WI38 (cell line): ENCODE measurements around the gene PHKG1.
A peak's percentile ranks its signal among the peaks of the same experiment; 100 is the strongest.
"Not testable (repeated sequence)": the region's sequence is repeated elsewhere in the genome, so short reads cannot be mapped to it uniquely, and the experiment has no call there.

Experiments used
- H3K4me3 ChIP-seq: 2 replicates; pipeline ENCODE4 v1.5.1; 2011; ENCODE audit warnings: low read depth, mild to moderate bottlenecking, control low read depth, low read length
- TF ChIP-seq, protein P1 (sequence below): IDR thresholded peaks from 2 replicates; pipeline ENCODE4 v1.5.1; 2012; ENCODE audit warnings: low read depth, mild to moderate bottlenecking, control low read depth, low read length

The PHKG1 gene

DNA sequence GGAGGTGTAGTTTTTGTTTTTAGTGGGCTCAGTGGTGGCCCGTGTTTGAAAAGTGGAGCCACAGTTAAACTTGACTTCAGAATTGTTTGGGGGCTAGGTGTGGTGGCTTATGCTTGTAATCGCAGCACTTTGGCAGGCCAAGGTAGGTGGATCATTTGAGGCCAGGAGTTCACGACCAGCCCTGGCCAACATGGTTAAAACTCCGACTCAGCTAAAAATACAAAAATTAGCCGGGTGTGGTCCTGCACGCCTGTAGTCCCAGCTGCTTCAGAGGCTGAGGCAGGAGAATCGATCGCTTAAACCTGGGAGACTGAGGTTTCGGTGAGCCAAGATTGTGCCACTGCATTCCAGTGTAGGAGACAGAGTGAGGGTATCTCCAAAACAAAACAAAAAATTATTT is 39.4 kb downstream of the PHKG1 start:
- H3K4me3 ChIP-seq: no peak overlapping the region
- TF ChIP-seq, protein P1, sequence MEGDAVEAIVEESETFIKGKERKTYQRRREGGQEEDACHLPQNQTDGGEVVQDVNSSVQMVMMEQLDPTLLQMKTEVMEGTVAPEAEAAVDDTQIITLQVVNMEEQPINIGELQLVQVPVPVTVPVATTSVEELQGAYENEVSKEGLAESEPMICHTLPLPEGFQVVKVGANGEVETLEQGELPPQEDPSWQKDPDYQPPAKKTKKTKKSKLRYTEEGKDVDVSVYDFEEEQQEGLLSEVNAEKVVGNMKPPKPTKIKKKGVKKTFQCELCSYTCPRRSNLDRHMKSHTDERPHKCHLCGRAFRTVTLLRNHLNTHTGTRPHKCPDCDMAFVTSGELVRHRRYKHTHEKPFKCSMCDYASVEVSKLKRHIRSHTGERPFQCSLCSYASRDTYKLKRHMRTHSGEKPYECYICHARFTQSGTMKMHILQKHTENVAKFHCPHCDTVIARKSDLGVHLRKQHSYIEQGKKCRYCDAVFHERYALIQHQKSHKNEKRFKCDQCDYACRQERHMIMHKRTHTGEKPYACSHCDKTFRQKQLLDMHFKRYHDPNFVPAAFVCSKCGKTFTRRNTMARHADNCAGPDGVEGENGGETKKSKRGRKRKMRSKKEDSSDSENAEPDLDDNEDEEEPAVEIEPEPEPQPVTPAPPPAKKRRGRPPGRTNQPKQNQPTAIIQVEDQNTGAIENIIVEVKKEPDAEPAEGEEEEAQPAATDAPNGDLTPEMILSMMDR: no peak

DNA sequence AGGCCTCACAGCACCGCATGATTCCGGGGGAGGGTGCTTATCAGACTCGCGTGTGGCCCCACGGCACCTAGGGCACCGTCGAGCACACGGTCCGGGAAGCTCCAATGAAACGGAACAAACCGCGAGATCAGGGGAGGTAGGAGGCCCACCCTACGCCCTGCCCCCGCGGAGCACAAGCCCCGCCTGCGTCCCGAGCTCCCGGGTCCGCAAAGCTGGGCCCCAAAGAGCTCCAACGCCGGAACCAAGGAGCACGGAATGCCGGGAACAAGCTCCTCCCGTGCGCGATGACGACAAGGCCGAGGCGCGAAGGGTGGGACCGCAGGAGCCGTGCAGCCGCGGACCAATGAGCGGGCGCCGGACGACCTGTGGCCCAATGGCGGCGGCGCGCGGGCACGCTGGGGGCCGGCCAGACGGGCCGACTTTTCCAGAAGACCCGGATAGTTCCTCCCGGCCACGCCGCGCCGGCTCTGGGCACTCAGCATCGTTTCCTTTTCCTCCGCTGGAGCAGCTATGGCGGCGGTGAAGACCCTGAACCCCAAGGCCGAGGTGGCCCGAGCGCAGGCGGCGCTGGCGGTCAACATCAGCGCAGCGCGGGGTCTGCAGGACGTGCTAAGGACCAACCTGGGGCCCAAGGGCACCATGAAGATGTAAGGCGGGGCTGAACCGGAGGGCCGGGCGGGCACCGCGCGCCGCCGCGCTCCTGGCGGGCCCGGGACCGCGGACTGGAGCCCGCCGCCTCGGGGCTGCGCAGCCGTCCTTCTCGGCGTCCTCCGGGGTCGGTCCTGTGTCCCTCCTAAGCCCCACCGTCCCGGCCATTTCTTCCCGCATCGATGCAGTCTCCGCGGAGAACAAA is 41.2 kb downstream of the PHKG1 start, which contains the start of the genes CCT6A and PSPH:
Gene CCT6A, plus strand, starts transcription at position 427 of the 853 bp plus-strand sequence. Its CDS starts 84 bp downstream, at position 511.
Gene PSPH, minus strand, starts transcription at position 106 of the 853 bp plus-strand sequence. CDS start 30,232 bp downstream, outside the sequence.
- TF ChIP-seq, protein P1: no peak
- peak within 1 kb of the TSS; percentile 93 for H3K4me3 ChIP-seq

DNA sequence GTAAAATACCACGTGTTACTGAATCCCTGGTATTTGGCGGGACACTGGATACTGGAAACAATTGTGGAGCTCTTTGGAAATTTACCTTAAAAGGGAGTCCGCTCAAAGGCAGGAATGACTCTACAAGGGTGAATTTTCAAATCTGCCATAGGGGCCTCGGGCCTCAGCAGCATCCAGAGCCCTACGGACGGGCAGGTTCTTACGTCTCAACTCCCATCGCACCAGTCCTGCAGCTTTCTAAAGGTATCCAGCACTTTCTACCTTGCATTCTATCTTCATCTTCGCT is 41.8 kb downstream of the PHKG1 start:
- TF ChIP-seq, protein P1: no peak
- peak overlapping the region; percentile 93 for H3K4me3 ChIP-seq

DNA sequence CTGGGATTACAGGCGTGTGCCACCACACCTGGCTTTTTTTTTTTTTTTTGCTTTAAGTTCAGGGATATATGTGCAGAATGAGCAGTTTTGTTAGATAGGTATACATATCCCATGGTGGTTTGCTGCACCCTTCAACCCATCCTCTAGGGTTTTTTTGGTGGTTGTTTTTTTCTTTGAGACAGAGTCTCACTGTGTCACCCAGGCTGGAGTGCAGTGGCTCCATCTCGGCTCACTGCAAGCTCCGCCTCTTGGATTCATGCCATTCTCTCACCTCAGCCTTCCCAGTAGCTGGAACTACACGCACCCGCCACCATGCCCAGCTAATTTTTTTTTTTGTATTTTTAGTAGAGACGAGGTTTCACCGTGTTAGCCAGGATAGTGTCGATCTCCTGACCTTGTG is 44.0 kb downstream of the PHKG1 start:
- not testable (repeated sequence) for H3K4me3 ChIP-seq

DNA sequence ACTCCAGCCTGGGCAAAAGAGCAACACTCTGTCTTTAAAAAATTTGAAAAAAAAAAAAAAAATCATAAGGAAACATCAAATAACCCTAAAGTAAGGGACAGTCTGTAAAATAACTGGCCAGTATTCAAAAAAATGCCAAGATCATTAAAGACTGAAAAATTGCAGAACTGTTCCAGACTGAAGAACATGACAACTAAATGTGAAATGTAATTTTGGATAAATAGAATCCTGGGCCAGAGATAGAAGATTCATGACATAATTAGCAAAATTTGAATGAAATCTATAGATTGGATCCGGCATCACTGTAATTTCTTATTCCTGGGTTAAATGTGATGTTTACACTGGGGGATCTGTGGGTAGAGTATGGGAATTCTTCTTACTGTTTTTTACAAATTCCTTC is 44.5 kb downstream of the PHKG1 start:
- TF ChIP-seq, protein P1: no peak
- H3K4me3 ChIP-seq: no peak overlapping the region

DNA sequence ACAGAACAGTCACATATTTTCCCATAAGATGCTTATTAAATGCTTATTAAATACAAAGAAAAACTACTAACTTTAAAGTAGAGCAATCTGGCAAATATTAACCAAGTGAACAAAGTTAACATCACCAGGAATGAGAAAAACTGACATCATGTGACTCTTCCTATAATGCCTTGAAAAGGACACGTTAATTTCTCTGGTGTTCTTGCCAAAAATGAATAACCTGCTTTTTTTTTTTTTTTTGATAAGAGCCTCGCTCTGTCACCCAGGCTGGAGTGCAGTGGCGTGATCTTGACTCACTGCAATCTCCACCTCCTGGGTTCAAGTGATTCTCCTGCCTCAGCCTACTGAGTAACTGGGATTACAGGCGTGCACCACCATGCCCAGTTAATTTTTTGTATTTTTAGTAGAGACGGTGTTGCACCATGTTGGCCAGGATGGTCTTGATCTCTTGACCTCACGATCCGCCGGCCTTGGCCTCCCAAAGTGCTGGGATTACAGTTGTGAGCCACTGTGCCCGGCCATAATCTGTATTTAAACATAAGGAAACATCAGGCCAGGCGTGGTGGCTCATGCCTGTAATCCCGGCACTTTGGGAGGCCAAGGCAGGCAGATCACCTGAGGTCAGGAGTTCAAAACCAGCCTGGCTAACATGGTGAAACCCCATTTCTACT is 45.2 kb downstream of the PHKG1 start:
- H3K4me3 ChIP-seq: not testable (repeated sequence)

DNA sequence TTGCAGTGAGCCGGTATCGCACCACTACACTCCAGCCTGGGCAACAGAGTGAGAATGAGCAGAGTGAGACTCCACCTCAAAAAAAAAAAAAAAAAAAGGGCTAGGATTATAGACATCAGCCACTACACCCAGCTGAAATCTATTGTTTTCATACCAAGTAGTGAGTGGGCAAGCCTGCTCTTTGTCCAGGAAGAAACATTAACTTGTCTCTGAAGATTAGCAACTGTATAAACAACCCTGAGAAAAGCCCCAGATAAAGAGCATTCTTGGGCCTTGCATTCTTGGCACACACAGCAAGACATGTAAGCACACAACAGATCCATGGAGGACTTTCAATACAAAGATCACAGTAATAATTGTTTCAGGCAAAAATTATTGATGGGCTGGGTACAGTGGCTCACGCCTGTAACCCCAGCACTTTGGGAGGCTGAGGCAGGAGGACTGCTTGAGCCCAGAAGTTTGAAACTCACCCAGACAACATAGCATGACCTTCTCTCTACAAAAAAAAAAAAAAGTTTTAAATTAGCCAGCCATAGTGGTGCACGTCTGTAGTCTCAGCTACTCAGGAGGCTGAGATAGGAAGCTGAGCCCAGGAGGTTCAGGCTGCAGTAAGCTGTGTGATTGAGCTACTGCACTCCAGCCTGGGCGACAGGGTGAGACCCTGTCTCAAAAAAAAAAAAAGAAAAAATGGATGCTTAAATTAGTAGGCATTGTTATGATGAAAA is 45.9 kb downstream of the PHKG1 start:
- TF ChIP-seq, protein P1: no peak

DNA sequence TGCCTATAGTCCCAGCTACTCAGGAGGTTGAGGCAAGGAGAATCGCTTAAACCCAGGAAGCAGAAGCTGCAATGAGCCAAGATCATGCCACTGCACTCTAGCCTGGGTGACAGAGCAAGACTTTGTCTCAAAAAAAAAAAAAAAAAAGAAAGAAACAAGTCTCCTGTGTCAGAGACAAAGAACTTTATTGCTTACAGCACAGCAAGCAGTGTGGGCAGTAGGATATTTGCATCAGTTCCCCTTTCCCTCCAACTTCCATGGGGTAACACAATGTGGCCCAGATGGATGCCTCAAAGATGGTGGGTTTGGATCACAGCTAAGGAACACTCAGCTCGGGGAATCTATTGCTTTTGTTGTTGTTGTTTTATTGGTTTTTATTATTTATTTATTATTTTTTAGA is 47.0 kb downstream of the PHKG1 start:
- not testable (repeated sequence) for H3K4me3 ChIP-seq

More for the DNA sequence above, 45.9 kb downstream of the PHKG1 start:
- H3K4me3 ChIP-seq: no peak overlapping the region
